ENCODE measurements around the gene MMP21.

DNA sequence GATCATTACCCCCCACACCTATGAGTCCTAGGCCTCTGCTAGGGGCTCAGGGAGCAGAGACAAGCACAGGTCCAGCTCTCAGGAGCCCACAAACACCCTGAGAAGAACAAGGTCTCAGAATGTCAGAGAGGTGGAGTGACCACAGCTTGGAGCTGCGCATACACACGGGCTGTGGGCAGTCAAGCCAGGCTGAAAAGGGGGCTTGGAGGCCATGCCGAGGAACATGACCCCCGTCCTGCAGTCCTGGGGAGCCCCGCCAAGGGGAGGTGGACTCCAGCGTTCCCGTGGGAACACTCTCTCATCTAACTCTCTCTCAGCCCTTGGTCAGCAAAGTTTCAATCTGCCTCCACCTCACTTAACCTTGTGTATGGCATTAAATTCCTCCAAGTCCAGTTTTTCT is 7.8 kb upstream of the MMP21 start:
- TF ChIP-seq, protein P1, sequence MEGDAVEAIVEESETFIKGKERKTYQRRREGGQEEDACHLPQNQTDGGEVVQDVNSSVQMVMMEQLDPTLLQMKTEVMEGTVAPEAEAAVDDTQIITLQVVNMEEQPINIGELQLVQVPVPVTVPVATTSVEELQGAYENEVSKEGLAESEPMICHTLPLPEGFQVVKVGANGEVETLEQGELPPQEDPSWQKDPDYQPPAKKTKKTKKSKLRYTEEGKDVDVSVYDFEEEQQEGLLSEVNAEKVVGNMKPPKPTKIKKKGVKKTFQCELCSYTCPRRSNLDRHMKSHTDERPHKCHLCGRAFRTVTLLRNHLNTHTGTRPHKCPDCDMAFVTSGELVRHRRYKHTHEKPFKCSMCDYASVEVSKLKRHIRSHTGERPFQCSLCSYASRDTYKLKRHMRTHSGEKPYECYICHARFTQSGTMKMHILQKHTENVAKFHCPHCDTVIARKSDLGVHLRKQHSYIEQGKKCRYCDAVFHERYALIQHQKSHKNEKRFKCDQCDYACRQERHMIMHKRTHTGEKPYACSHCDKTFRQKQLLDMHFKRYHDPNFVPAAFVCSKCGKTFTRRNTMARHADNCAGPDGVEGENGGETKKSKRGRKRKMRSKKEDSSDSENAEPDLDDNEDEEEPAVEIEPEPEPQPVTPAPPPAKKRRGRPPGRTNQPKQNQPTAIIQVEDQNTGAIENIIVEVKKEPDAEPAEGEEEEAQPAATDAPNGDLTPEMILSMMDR (IDR thresholded peaks at IDR 0.05): no peak
- no peak for TF ChIP-seq POLR2A (IDR thresholded peaks at IDR 0.05)
